NB4 (cell line): ENCODE results near the gene MLLT3.
"Not testable (repeated sequence)": the region's sequence is repeated elsewhere in the genome, so short reads cannot be mapped to it uniquely, and the experiment has no call there.

Experiments
- DNase-seq: peaks from one replicate; pipeline ENCODE4 v3.0.0; 2010; ENCODE audit warnings: low read depth
- H3K4me3 ChIP-seq: one replicate; pipeline ENCODE4 v1.5.1; 2011; ENCODE audit warnings: mild to moderate bottlenecking, low read depth, low read length, moderate library complexity
- CTCF ChIP-seq: IDR thresholded peaks from one replicate; pipeline ENCODE4 v1.5.1; 2012; ENCODE audit warnings: low read depth, low read length
- MAX ChIP-seq: IDR thresholded peaks from 2 replicates; pipeline ENCODE4 v1.6.1; 2011; ENCODE audit warnings: low read depth, low read length
- MYC ChIP-seq: IDR thresholded peaks from 2 replicates; pipeline ENCODE4 v1.6.1; 2011; ENCODE audit warnings: low read depth, low read length
- POLR2A ChIP-seq: IDR thresholded peaks from 2 replicates; pipeline ENCODE4 v1.6.1; 2011; ENCODE audit warnings: mild to moderate bottlenecking; ENCODE audit not compliant: insufficient read length; ENCODE audit errors: extremely low read depth

MLLT3 gene

GRCh38 chr9:20584968-20585643 is 37.2 kb downstream of the MLLT3 start:
- TF ChIP-seq MYC: no peak
- no peak for TF ChIP-seq POLR2A
- no peak for TF ChIP-seq MAX
- no peak for TF ChIP-seq CTCF
- H3K4me3 ChIP-seq: no peak overlapping the region
- no peak for DNase-seq

- H3K4me3 ChIP-seq, DNase-seq: not testable (repeated sequence)
Measured at GRCh38 chr9:20583088-20583487, 39.2 kb downstream of the MLLT3 start.

GRCh38 chr9:20582150-20582549 is 40.1 kb downstream of the MLLT3 start:
- H3K4me3 ChIP-seq: no peak overlapping the region
- DNase-seq: no peak
- TF ChIP-seq POLR2A (no peak), MYC (no peak), MAX (no peak), CTCF (no peak)

GRCh38 chr9:20580673-20581072 is 41.6 kb downstream of the MLLT3 start:
- TF ChIP-seq POLR2A: no peak
- no peak for TF ChIP-seq CTCF
- no peak for TF ChIP-seq MAX
- TF ChIP-seq MYC: no peak
- no peak for DNase-seq
- no peak overlapping the region for H3K4me3 ChIP-seq

GRCh38 chr9:20579524-20580314 is 42.6 kb downstream of the MLLT3 start:
- peak; percentile 36 for DNase-seq
- no peak for TF ChIP-seq MAX
- no peak for TF ChIP-seq POLR2A
- TF ChIP-seq MYC: no peak
- no peak for TF ChIP-seq CTCF
- H3K4me3 ChIP-seq: no peak overlapping the region

GRCh38 chr9:20573023-20573422 is 49.3 kb downstream of the MLLT3 start:
- TF ChIP-seq MAX: no peak
- TF ChIP-seq POLR2A: no peak
- no peak for TF ChIP-seq MYC
- no peak for TF ChIP-seq CTCF
- H3K4me3 ChIP-seq: no peak overlapping the region
- DNase-seq: no peak
